ENCODE data around the gene SORL1.
A peak's percentile ranks its signal among the peaks of the same experiment; 100 is the strongest.

SORL1 gene

GRCh38 chr11:121455115-121455514, 3.0 kb downstream of the SORL1 start:
- no peak for DNase-seq

GRCh38 chr11:121456151-121456550, 4.0 kb downstream of the SORL1 start:
- DNase-seq = no peak

DNA sequence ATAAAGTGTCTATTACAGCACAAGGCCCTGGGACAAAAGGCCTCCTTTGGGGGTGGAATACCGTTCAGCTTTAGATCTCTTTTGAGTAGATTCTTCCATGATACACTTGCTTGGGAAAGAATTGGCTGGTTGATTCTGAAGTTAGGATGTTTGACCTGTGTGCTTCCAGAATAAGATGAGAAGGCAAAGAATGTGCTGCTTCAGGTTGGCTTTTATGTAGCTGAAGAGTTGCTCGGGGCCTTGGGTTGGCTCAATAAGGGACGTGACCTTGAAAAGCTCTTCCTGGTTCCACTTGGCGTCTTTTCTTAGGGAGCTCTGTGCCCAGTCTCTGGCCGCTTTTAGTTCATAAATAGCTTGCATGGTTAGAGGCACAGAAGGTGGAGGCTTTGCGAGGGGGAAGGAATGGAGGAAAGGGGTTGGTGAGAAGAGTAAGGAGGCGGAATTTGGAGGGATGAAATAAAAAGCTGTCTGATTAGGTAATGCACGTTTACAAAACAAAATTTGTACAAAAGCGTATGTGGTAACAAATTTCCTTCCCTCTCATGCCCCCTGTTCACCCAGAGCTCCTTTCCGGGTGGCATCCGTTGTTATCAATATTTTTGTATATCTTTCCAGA, 4.8 kb downstream of the SORL1 start:
- no peak for DNase-seq

DNA sequence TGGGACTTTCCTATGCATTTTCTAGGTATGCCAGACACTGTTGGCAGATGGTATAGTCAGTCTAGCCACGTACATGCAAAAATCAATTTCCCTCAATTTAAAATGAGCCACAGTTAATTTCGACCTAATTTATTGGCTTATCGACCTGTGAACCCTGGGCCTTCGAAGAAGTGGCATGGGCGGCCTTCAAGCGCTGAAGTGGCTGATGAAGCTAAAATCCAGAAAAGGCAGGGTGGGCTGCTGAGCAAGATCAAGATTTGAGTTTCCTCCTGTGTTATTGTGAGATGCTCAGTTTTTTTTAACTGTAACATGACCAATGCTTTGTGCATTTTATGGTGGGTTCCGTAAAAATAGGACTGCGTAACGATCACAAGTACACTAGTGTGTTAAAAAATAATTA, 6.4 kb downstream of the SORL1 start:
- DNase-seq = no peak

DNA sequence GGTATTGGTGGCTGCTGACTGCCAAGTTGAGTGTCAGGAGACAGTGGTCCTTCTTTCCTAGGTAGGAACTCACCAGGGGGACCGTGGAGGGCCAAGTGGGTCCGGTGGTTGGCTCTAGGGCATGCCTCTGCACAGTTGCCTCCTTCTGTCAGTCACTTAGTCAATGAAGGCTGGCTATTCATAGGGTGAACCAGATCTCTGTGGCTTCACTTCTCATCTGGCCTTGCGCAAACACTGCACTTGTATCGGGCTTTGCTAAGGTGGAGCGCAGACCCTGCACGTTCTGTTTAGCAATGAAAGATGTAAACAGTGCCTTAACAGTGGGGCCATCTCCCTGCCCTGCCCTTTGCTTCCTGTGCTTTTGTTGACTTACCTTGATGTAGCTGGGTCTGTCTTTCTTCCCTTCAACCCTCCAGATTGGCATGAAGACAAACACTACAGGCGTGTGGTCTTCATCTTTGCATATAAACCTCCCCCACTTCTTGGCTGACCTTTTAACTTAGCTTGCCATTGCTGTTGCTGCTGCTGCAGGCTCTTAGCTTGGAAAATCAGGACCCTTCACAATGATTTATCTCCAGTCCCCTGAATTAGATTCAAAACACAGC, 7.4 kb downstream of the SORL1 start:
- no peak for DNase-seq

GRCh38 chr11:121460941-121461514, 8.9 kb downstream of the SORL1 start:
- DNase-seq = no peak

GRCh38 chr11:121461843-121462242, 9.7 kb downstream of the SORL1 start:
- DNase-seq = no peak

- DNase-seq = no peak
Observed at GRCh38 chr11:121463689-121464335, 11.7 kb downstream of the SORL1 start.

DNA sequence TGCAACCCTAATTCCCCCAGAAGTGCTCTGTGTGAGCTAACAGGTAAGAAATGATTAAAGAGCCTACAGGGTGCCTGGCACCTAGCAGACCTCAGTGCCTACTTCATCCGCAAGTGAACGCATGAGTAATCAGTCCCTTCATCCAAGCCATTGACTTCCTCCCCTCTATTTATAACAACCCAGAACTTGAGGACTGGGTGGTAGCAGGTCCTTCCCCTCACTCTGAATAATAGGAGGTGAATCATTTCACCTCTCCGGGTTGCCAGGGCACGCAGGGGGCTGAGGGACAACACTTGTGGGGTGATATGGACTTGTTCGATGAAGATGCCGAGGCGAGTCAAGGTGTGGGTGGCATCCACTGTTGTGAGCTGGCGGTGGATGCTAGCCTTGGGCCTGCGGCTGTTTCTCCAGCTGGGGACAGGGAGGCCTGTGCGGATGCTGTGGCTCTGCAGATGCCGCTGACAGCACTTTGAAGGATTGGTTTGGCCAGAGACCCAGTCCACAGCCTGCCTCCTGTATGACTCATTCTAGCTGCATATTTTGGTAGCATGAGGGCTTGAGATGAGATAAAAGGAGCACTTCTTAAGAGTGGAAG, 12.3 kb downstream of the SORL1 start:
- DNase-seq = no peak

DNA sequence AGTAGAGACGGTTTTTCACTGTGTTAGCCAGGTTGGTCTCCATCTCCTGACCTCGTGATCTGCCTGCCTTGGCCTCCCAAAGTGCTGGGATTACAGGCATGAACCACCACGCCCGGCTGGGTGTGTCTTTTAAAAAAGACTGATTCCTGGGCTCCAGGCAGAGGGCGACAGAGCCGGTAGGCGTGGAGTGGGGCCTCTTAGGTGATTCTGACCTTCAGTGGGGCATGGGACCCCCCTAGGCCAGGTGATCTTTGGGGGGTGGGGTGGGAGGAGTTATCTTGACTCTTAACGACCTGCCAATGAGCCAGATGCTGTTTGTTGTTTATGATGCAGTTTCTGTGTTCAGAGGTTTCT, 13.6 kb downstream of the SORL1 start:
- DNase-seq = no peak

DNA sequence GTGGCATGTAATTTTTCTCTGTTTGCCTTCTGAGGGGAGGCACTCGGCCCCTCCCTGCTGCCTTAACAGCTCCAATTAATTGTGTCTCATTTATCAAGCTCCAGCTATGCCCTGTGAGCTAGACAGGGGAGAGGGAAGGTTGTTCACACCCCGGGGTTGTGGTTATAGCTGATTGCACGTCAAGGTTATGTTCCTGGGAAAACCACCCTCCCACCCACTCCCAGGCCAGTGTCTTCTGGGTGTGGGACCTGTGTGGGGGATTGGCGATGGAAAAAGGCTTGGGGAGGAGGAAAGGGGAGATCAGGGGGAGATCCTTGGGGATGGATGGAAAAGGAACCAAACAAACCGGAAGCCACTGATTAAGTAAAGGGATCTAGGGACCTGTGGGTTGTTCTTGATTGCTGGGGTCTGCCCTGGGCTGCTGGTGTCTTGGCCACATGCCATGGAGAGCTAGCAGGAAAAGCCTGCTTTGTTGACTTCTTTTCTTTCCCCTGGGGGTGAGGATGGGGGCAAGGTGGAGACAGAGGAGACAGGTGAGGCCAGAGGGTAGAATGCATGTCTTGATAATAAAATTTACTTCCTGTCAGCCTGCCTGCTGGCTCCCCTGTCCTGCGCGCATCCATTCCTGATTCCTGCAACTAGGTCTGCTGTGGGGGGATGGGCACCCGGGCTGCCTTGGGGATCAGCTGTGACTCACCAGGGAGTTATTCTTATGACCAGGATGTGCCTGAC, 14.1 kb downstream of the SORL1 start:
- peak; percentile 50 for DNase-seq

DNA sequence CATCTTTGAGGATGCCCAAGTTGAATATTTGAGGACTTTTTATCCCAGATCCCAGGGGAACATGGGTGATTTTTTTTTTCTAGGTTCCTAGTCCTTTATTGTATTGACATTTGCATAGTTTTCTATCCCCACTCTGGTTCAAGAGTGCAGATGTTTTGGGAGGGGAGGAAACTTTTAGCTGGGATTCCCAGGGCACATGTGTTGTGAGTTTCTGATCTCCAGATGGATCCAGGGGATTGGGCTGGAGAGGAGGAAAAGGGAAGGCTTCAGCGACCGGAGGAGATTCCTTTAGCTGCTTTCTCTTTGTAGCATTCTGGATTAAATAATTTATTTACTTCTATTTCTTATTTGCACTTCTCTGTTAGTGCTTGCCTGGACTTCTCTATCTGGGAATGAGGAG, 15.4 kb downstream of the SORL1 start:
- no peak for DNase-seq

- DNase-seq = no peak
Observed at GRCh38 chr11:121467965-121468364, 15.9 kb downstream of the SORL1 start.

DNA sequence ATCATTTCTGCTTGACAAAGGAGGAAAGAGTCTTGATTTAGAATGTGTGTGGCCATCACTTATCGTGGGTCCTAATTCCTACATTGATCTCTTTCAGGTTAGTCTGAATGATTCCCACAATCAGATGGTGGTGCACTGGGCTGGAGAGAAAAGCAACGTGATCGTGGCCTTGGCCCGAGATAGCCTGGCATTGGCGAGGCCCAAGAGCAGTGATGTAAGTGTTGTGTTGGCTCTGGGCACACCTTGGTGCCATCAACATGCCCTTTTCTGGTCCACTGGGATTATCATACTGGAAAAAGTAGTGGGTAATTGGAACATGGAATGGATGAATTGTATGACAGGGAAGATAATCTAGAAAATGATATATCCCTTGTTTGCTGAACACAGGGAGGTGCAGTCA, 17.8 kb downstream of the SORL1 start:
- no peak for DNase-seq

GRCh38 chr11:121471167-121471566, 19.1 kb downstream of the SORL1 start:
- no peak for DNase-seq

DNA sequence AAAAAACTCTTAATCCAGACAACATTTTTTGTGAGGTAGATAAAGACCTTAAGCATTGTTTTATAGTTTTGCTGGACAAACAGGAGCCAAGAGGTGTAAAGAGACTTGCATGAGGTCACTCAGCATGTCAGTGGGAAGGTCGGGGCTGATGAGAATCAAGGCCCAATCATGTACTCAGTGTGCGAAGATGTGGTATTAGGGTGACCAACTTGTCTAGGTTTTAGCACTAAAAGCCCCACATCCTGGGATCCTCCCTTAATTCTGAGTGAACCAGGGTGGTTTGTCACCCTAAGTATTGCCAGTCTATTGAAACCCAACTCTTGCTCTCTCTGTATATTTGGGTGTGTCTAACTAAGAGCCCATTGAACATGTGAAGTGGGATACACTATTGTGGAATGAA, 20.2 kb downstream of the SORL1 start:
- no peak for DNase-seq

DNA sequence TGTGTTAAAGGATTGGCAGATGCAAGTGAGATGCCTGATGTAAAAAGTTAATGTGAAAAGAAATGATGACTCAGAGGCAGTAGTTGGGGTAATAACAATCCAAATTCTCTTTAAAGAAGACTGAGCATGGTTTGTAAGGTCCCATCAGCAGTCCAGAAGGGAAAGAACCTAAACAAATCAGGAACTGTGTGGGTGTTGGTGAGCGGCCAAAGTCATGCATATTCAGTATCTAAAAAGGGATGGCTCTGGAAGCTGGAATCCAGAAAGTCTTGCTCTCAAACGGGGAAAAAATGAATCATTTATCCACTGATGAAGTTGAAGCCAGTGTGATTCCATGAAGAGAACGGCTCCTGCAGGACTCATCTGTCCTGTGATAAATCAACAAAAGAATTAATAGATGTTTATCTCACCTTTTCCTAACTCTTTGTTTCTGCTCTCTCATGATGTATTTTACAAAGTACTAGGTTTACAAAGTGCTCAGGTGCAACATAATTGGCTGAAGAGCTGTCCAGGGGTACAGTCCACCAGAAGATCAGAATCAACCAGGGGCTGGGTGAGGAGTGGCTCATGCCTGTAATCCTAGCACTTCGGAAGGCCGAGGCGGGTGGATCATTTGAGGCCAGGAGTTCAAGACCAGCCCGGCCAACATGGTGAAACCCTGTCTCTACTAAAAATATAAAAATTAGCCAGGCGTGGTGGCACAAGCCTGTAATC, 21.1 kb downstream of the SORL1 start:
- DNase-seq = no peak

DNA sequence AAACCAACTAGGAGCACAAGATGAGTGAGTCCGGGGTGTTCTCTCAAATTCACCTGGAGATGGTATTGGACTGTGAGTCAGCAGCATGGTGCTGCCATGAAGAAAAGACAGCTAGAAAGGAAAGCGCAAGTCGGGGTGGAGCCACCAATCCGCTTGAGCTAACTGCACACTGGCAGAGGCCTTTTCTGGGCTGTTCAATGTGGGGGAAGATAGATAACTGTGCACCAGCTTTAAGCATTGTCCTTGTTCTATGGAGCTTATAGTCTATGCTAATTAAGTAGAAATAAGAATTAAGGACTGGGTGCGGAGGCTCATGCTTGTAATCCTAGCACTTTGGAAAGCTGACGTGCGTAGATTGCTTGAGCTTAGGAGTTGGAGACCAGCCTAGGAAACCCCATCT, 22.6 kb downstream of the SORL1 start:
- no peak for DNase-seq

DNA sequence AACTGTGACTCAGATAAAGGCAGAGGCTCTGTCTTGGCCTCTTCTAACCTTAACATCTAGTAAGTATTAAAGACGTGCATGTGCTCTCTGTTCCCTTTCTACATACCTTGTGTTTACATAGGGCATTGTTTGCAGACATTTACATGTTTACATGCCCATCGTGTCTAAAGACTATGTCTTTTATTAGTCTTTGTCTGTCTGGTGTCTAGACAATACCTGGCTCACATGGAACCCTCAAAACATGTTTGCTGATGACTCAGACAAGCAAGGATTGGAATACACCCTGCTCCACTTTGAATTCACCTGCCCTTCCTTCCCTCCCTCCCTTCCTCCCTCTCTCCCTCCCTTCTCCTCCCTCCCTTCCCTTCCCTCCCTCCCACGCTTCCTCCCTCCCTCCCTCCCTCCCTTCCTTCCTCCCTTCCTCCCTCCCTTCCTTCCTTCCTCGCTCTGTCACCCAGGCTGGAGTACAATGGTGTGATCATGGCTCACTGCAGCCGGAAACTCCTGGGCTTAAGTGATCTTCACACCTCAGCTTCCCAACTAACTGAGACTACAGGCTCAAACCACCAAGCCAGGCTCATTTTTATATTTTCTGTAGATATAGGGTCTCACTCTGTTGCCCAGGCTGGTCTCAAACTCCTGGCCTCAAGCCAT, 24.4 kb downstream of the SORL1 start:
- DNase-seq = no peak

GRCh38 chr11:121478226-121478894, 26.2 kb downstream of the SORL1 start:
- DNase-seq = no peak

DNA sequence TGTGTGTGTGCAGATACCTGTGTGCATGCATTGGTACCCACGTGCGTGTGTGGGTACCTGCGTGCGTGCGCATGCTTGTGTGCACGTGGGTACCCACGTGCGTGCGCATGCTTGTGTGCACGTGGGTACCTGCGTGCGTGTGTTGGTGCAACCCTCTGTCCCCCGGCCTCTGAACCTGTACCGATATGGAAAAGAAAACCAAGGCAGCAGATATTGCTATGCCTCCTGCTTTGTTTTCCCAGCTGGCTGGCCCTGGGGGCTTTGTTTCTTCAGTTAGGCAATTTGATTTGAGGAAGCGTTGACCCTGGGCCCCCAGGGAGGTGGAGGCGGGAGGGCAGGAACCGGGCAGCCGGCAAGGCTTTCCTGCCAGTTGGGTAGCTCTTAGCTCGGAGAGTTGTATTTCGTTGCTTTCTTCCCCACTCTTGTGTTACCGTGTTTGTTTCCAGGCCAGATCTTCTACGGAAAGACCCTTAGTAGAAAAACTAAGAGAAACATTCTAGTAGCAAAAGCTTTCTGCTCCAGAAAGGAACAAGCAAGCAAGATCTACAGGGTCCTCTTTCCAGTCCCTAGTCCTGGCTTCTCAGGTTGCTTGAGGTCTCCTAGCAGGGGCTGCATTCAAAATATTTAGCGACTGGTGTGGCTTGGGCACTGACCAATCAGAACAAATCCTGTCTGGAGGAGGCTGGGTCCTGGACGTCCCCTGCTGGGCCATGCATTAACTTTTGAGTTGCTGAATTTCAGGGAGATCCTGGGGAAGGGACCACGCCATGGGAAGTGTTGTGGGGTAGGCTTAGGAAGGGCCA, 27.0 kb downstream of the SORL1 start:
- no peak for DNase-seq
